M059J (cell line): ENCODE results near the gene MAP3K21. TPM values are rescaled to one million over a fixed set of nuclear protein-coding genes. Genes with fewer than 3 reads are reported as not detected.

Source experiments
- DNase-seq: peaks from one replicate; pipeline ENCODE4 v3.0.0-alpha.2; 2012; ENCODE audit warnings: low read depth
- total RNA-seq: library from RNA; depleted of rRNA; stranded (reverse); fragments of >200 nt; shearing (Covaris generic); gene quantifications from 2 replicates; pipeline ENCODE4 v1.2.3, GENCODE V29; 2014

Gene MAP3K21
- total RNA-seq, 1 experiment from 2014 or later, result 7.9 TPM

- DNase-seq, result no peak
Observed at GRCh38 chr1:233359431-233359830, 31.9 kb downstream of the MAP3K21 start.

GRCh38 chr1:233359905-233360304, 32.4 kb downstream of the MAP3K21 start:
- no peak for DNase-seq

GRCh38 chr1:233360525-233361102, 33.1 kb downstream of the MAP3K21 start:
- no peak for DNase-seq

GRCh38 chr1:233361876-233362275, 34.4 kb downstream of the MAP3K21 start:
- no peak for DNase-seq

GRCh38 chr1:233362743-233363142, 35.2 kb downstream of the MAP3K21 start:
- no peak for DNase-seq

- DNase-seq, result no peak
Observed at GRCh38 chr1:233364026-233364425, 36.5 kb downstream of the MAP3K21 start.

- peak; percentile 18 for DNase-seq
Observed at GRCh38 chr1:233364695-233365539, 37.4 kb downstream of the MAP3K21 start.

- no peak for DNase-seq
Observed at GRCh38 chr1:233366575-233366974, 39.1 kb downstream of the MAP3K21 start.

- peak; percentile 93 for DNase-seq
Observed at GRCh38 chr1:233367057-233367803, 39.7 kb downstream of the MAP3K21 start.

GRCh38 chr1:233368106-233368788, 40.7 kb downstream of the MAP3K21 start:
- peak; percentile 65 for DNase-seq

GRCh38 chr1:233368789-233369130, 41.2 kb downstream of the MAP3K21 start:
- DNase-seq, result no peak

- peak; percentile 81 for DNase-seq
Observed at GRCh38 chr1:233372218-233373120, 44.9 kb downstream of the MAP3K21 start.

GRCh38 chr1:233373226-233373625, 45.7 kb downstream of the MAP3K21 start:
- peak; percentile 74 for DNase-seq

GRCh38 chr1:233375653-233376052, 48.1 kb downstream of the MAP3K21 start:
- no peak for DNase-seq

GRCh38 chr1:233376382-233377110, 49.0 kb downstream of the MAP3K21 start:
- DNase-seq, result no peak

GRCh38 chr1:233379869-233380438, 52.4 kb downstream of the MAP3K21 start:
- no peak for DNase-seq

GRCh38 chr1:233381806-233382205, 54.3 kb downstream of the MAP3K21 start:
- DNase-seq, result peak; percentile 31

- DNase-seq, result no peak
Observed at GRCh38 chr1:233383984-233384383, 56.5 kb downstream of the MAP3K21 start.

- peak; percentile 66 for DNase-seq
Observed at GRCh38 chr1:233386336-233386735, 58.8 kb downstream of the MAP3K21 start.

GRCh38 chr1:233387585-233387984, 60.1 kb downstream of the MAP3K21 start:
- DNase-seq, result no peak
